Kidney epithelial cell (primary cell): ENCODE measurements around the gene TSNAXIP1. TPM values are rescaled to one million over a fixed set of nuclear protein-coding genes. Genes with fewer than 3 reads are reported as not detected.

Experiments used
- DNase-seq: peaks from one replicate; pipeline ENCODE4 v3.0.0-alpha.2; 2010; ENCODE audit warnings: low read depth
- H3K27me3 ChIP-seq: 2 replicates; pipeline ENCODE4 v1.6.0; 2011; ENCODE audit warnings: low read length; ENCODE audit not compliant: control insufficient read depth, insufficient read depth
- H3K36me3 ChIP-seq: 2 replicates; pipeline ENCODE4 v1.5.1; 2011; ENCODE audit warnings: low read length; ENCODE audit not compliant: control insufficient read depth, insufficient read depth
- H3K4me3 ChIP-seq: 2 replicates; pipeline ENCODE4 v1.5.1; 2011; ENCODE audit warnings: low read depth, mild to moderate bottlenecking, control low read depth, low read length
- total RNA-seq: library from RNA; depleted of rRNA; stranded (reverse); fragments of >200 nt; gene quantifications from 2 replicates; pipeline ENCODE4 v1.2.3, GENCODE V29; 2015
- TF ChIP-seq, protein P1 (sequence below): IDR thresholded peaks from 2 replicates; pipeline ENCODE4 v1.5.1; 2011; ENCODE audit warnings: mild to moderate bottlenecking, moderate library complexity, low read length, control low read depth, inconsistent platforms; ENCODE audit not compliant: insufficient read depth, poor library complexity, severe bottlenecking

TSNAXIP1 gene
- total RNA-seq, 1 donor from 2014 or later, result 0.63 TPM

- Histone ChIP-seq H3K27me3 (no peaks in the 10 kb centered on the region), H3K36me3 (no peaks in the 10 kb centered on the region), H3K4me3 (no peak overlapping the region)
- DNase-seq, result no peak
- TF ChIP-seq, protein P1, sequence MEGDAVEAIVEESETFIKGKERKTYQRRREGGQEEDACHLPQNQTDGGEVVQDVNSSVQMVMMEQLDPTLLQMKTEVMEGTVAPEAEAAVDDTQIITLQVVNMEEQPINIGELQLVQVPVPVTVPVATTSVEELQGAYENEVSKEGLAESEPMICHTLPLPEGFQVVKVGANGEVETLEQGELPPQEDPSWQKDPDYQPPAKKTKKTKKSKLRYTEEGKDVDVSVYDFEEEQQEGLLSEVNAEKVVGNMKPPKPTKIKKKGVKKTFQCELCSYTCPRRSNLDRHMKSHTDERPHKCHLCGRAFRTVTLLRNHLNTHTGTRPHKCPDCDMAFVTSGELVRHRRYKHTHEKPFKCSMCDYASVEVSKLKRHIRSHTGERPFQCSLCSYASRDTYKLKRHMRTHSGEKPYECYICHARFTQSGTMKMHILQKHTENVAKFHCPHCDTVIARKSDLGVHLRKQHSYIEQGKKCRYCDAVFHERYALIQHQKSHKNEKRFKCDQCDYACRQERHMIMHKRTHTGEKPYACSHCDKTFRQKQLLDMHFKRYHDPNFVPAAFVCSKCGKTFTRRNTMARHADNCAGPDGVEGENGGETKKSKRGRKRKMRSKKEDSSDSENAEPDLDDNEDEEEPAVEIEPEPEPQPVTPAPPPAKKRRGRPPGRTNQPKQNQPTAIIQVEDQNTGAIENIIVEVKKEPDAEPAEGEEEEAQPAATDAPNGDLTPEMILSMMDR, result no peak
These were observed 7.9 kb downstream of the TSNAXIP1 start for GRCh38 chr16:67814567-67814966.

- no peak for DNase-seq
- no peak overlapping the region for H3K4me3 ChIP-seq
- TF ChIP-seq, protein P1, result no peak
- no peaks in the 10 kb centered on the region for H3K36me3 ChIP-seq
- H3K27me3 ChIP-seq, result no peaks in the 10 kb centered on the region
These were observed 14.0 kb downstream of the TSNAXIP1 start for GRCh38 chr16:67820608-67821259.

GRCh38 chr16:67822511-67822910 lies 15.8 kb downstream of the TSNAXIP1 start:
- DNase-seq, result no peak
- Histone ChIP-seq H3K27me3 (no peaks in the 10 kb centered on the region), H3K4me3 (no peak overlapping the region), H3K36me3 (no peaks in the 10 kb centered on the region)
- TF ChIP-seq, protein P1, result no peak

GRCh38 chr16:67825119-67825518 lies 18.4 kb downstream of the TSNAXIP1 start:
- Histone ChIP-seq H3K27me3 (no peaks in the 10 kb centered on the region), H3K4me3 (no peak overlapping the region), H3K36me3 (no peaks in the 10 kb centered on the region)
- DNase-seq, result no peak
- TF ChIP-seq, protein P1, result no peak

DNA sequence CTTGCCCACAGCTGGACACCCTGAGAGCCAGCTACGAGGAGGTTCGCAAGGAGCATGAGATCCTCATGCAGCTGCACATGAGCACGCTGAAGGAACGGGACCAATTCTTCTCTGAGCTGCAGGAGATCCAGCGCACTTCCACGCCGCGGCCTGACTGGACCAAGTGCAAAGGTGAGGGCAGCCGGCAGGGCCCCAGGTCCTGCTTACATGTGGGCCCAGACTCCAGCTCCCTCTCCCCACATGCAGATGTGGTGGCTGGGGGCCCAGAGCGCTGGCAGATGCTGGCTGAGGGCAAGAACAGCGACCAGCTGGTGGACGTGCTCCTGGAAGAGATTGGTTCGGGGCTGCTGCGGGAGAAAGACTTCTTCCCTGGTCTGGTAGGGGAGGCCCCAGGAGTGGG lies 19.2 kb downstream of the TSNAXIP1 start:
- no peak for DNase-seq
- Histone ChIP-seq H3K4me3 (no peak overlapping the region), H3K36me3 (no peaks in the 10 kb centered on the region), H3K27me3 (no peaks in the 10 kb centered on the region)
- TF ChIP-seq, protein P1, result no peak

- DNase-seq, result no peak
- Histone ChIP-seq H3K4me3 (no peak overlapping the region), H3K27me3 (no peaks in the 10 kb centered on the region), H3K36me3 (no peaks in the 10 kb centered on the region)
- TF ChIP-seq, protein P1, result no peak
These were observed 22.0 kb downstream of the TSNAXIP1 start for GRCh38 chr16:67828651-67829050.
